Measurements from ENCODE around the gene SEC23A.
"Not testable (repeated sequence)": the region's sequence is repeated elsewhere in the genome, so short reads cannot be mapped to it uniquely, and the experiment has no call there.

The SEC23A gene

GRCh38 chr14:39015360-39015961 lies 87.6 kb downstream of the SEC23A start:
- Histone ChIP-seq H3K27me3 (ENCODE audit: insufficient read depth, low read depth) (no peaks in the 10 kb centered on the region), H3K4me2 (no peak overlapping the region), H3K4me3 (IDR thresholded peaks at IDR 0.05; ENCODE audit: insufficient read depth, low read depth, low read length) (no peak overlapping the region), H3K36me3 (ENCODE audit: insufficient read depth) (no peaks in the 10 kb centered on the region), H4K20me1 (ENCODE audit: insufficient read depth) (no peaks in the 10 kb centered on the region), H3K79me2 (ENCODE audit: insufficient read depth, low read depth) (no peaks in the 10 kb centered on the region), H3K9ac (no peak overlapping the region), H3K4me1 (ENCODE audit: low read depth, poor library complexity, severe bottlenecking) (no peaks in the 10 kb centered on the region), H2AFZ (ENCODE audit: low read depth) (no peak overlapping the region), H3K27ac (no peak overlapping the region)
- peak; percentile 75 for TF ChIP-seq CTCF (conservative IDR thresholded peaks at IDR 0.05; ENCODE audit: low read depth, low read length)

DNA sequence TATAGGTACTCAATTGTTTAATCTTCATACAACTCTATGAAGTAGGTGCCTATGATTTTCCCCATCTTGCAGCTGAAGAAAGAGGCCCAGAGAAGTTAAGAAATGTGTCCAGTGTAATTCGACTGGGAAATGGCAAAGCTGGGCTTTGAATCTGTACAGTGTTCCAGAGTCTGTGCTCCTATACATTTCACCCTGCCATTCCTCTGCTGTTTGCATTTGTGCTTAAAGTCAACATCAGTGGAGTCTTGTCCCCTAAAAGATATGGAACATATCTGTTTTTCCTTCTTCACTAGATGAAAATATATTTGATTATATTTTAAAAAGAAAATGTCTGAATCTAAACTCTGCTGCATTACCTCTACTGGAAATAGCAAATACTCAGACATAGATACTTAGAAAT lies 88.6 kb downstream of the SEC23A start:
- no peaks in the 10 kb centered on the region for H3K79me2 ChIP-seq (ENCODE audit: insufficient read depth, low read depth)

DNA sequence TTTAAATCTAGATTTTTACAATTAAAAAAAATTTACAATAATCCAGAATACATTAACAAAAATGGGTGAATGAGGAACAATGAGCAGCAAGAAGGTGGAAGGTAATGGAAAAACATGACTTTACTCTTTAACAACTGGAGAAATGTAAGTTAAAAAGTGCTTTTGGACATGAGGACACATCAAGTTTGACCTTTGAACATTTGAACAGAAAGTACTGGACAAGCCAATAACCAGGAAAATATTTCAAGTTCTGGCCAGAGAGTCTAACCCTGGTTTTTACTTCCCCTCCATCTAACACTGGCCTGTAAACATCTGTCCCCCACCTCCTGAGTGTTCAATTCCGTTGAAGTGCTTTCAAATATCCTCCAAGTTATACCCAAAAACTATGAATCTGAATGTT lies 94.1 kb downstream of the SEC23A start:
- not testable (repeated sequence) for H3K4me1 ChIP-seq (ENCODE audit: low read depth, poor library complexity, severe bottlenecking); H3K4me2 ChIP-seq; H3K27me3 ChIP-seq (ENCODE audit: insufficient read depth, low read depth); H3K4me3 ChIP-seq (IDR thresholded peaks at IDR 0.05; ENCODE audit: insufficient read depth, low read depth, low read length); H3K27ac ChIP-seq; H4K20me1 ChIP-seq (ENCODE audit: insufficient read depth); H3K9ac ChIP-seq; H3K36me3 ChIP-seq (ENCODE audit: insufficient read depth); H2AFZ ChIP-seq (ENCODE audit: low read depth); H3K79me2 ChIP-seq (ENCODE audit: insufficient read depth, low read depth)

More for the DNA sequence above, 88.6 kb downstream of the SEC23A start:
- no peak for TF ChIP-seq CTCF (conservative IDR thresholded peaks at IDR 0.05; ENCODE audit: low read depth, low read length)
- Histone ChIP-seq H3K27me3 (ENCODE audit: insufficient read depth, low read depth) (no peaks in the 10 kb centered on the region), H3K4me3 (IDR thresholded peaks at IDR 0.05; ENCODE audit: insufficient read depth, low read depth, low read length) (no peak overlapping the region), H4K20me1 (ENCODE audit: insufficient read depth) (no peaks in the 10 kb centered on the region), H3K36me3 (ENCODE audit: insufficient read depth) (no peaks in the 10 kb centered on the region), H3K9ac (no peak overlapping the region), H3K4me2 (no peak overlapping the region), H3K4me1 (ENCODE audit: low read depth, poor library complexity, severe bottlenecking) (no peaks in the 10 kb centered on the region), H3K27ac (no peak overlapping the region), H2AFZ (ENCODE audit: low read depth) (no peak overlapping the region)

GRCh38 chr14:39006721-39007410 lies 96.2 kb downstream of the SEC23A start:
- H4K20me1 ChIP-seq (ENCODE audit: insufficient read depth) = no peaks in the 10 kb centered on the region
- H3K4me1 ChIP-seq (ENCODE audit: low read depth, poor library complexity, severe bottlenecking) = no peaks in the 10 kb centered on the region
- H3K27me3 ChIP-seq (ENCODE audit: insufficient read depth, low read depth) = no peaks in the 10 kb centered on the region
- TF ChIP-seq CTCF (conservative IDR thresholded peaks at IDR 0.05; ENCODE audit: low read depth, low read length) = no peak
- no peak overlapping the region for H3K4me3 ChIP-seq (IDR thresholded peaks at IDR 0.05; ENCODE audit: insufficient read depth, low read depth, low read length)
- no peaks in the 10 kb centered on the region for H3K36me3 ChIP-seq (ENCODE audit: insufficient read depth)
- H3K9ac ChIP-seq = no peak overlapping the region
- no peak overlapping the region for H3K27ac ChIP-seq
- no peaks in the 10 kb centered on the region for H3K79me2 ChIP-seq (ENCODE audit: insufficient read depth, low read depth)
- no peak overlapping the region for H2AFZ ChIP-seq (ENCODE audit: low read depth)
- no peak overlapping the region for H3K4me2 ChIP-seq
